OCI-LY7 (cell line): ENCODE results near the gene DET1. TPM values are rescaled to one million over a fixed set of nuclear protein-coding genes. Genes with fewer than 3 reads are reported as not detected.
A peak's percentile ranks its signal among the peaks of the same experiment; 100 is the strongest.
"Not testable (repeated sequence)": the region's sequence is repeated elsewhere in the genome, so short reads cannot be mapped to it uniquely, and the experiment has no call there.

Experiments
- BruUV-seq: library from RNA; stranded (reverse); fragments of 400-500 nt; replicated peaks from 2 replicates; lab custom pipeline; 2021; lab: Mats Ljungman, UMichigan
- CTCF ChIA-PET: fragments of 300-600 bp; sonication (Branson Sonifier 250); formaldehyde crosslinking; loops from one replicate; lab custom pipeline; 2022; ENCODE audit warnings: antibody characterized with exemption; ENCODE audit not compliant: unreplicated experiment; lab: Charles Lee
- POLR2A ChIA-PET: fragments of 300-600 bp; sonication (Branson Sonifier 250); formaldehyde crosslinking; loops from one replicate; lab custom pipeline; 2022; ENCODE audit warnings: antibody characterized with exemption; lab: Charles Lee
- DNase-seq: peaks from one replicate; pipeline ENCODE4 v3.0.0-alpha.2; 2015; ENCODE audit warnings: low spot score
- H2AFZ ChIP-seq: fragments of 200-600 bp; sonication (generic), shearing (Covaris generic); 2 replicates; pipeline ENCODE4 v1.6.1; 2014; ENCODE audit warnings: mild to moderate bottlenecking, antibody characterized with exemption, low read length, moderate library complexity
- H3K27ac ChIP-seq: fragments of 200-600 bp; sonication (generic); 2 replicates; pipeline ENCODE4 v1.5.1; 2014; ENCODE audit warnings: mixed run types, low read depth, mild to moderate bottlenecking, moderate library complexity, low read length, inconsistent platforms; ENCODE audit not compliant: poor library complexity, severe bottlenecking
- H3K36me3 ChIP-seq: fragments of 200-600 bp; sonication (generic); 2 replicates; pipeline ENCODE4 v1.6.1; 2014; ENCODE audit warnings: mild to moderate bottlenecking, antibody characterized with exemption, low read length, moderate library complexity, mixed read lengths; ENCODE audit not compliant: insufficient read depth
- H3K4me1 ChIP-seq: fragments of 200-600 bp; sonication (generic); 2 replicates; pipeline ENCODE4 v1.5.1; 2014; ENCODE audit warnings: mild to moderate bottlenecking, low read length; ENCODE audit not compliant: insufficient read depth, poor library complexity, severe bottlenecking
- H3K4me2 ChIP-seq: fragments of 200-600 bp; sonication (generic); 2 replicates; pipeline ENCODE4 v1.6.1; 2014; ENCODE audit warnings: mild to moderate bottlenecking, low read length
- H3K4me3 ChIP-seq: fragments of 200-600 bp; sonication (generic); 2 replicates; pipeline ENCODE4 v1.5.1; 2014; ENCODE audit warnings: mild to moderate bottlenecking, low read depth, low read length; ENCODE audit not compliant: poor library complexity, severe bottlenecking
- H3K79me2 ChIP-seq: fragments of 200-600 bp; sonication (generic); 2 replicates; pipeline ENCODE4 v1.6.1; 2016; ENCODE audit warnings: low read depth, mild to moderate bottlenecking, low read length, moderate library complexity, mixed read lengths; ENCODE audit not compliant: insufficient read depth
- H3K9me2 ChIP-seq: fragments of 200-600 bp; sonication (generic); 2 replicates; pipeline ENCODE4 v1.6.1; 2016; ENCODE audit warnings: mild to moderate bottlenecking, low read length, mixed read lengths; ENCODE audit not compliant: insufficient read depth
- H3K9me3 ChIP-seq: fragments of 200-600 bp; sonication (generic); 2 replicates; pipeline ENCODE4 v1.6.1; 2014; ENCODE audit warnings: mild to moderate bottlenecking, mixed run types, low read length, mixed read lengths
- H4K20me1 ChIP-seq: fragments of 200-600 bp; sonication (generic); 2 replicates; pipeline ENCODE4 v1.6.1; 2014; ENCODE audit warnings: mild to moderate bottlenecking, antibody characterized with exemption, low read length, moderate library complexity, mixed read lengths; ENCODE audit not compliant: insufficient read depth
- EZH2phosphoT487 ChIP-seq: fragments of 200-600 bp; sonication (generic); IDR thresholded peaks from 2 replicates; pipeline ENCODE4 v1.6.1; 2018; ENCODE audit warnings: low read depth, borderline replicate concordance, mild to moderate bottlenecking, mixed run types, antibody characterized with exemption, low read length, moderate library complexity, mixed read lengths
- intact Hi-C: fragments of 100-400 bp; cut with micrococcal nuclease; formaldehyde crosslinking; loops from one replicate; pipeline ENCODE4 v1.10.0; 2022; ENCODE audit not compliant: unreplicated experiment
- total RNA-seq, 2 experiments: library from RNA; depleted of rRNA in 1 of 2; stranded (reverse); fragments of >200 nt in 1 of 2; shearing (Covaris generic) in 1 of 2; gene quantifications; 2 replicates each; pipeline ENCODE4 v1.2.3, GENCODE V29; 2014 to 2022
- TF ChIP-seq, protein P1 (sequence below): fragments of 200-600 bp; sonication (generic); conservative IDR thresholded peaks from 2 replicates; pipeline ENCODE4 v1.5.1; 2014; ENCODE audit warnings: mild to moderate bottlenecking, antibody characterized with exemption, low read length, moderate library complexity, mixed read lengths

The DET1 gene
- total RNA-seq, 2 experiments from 2014 or later: 9.7 to 9.8 TPM

DNA sequence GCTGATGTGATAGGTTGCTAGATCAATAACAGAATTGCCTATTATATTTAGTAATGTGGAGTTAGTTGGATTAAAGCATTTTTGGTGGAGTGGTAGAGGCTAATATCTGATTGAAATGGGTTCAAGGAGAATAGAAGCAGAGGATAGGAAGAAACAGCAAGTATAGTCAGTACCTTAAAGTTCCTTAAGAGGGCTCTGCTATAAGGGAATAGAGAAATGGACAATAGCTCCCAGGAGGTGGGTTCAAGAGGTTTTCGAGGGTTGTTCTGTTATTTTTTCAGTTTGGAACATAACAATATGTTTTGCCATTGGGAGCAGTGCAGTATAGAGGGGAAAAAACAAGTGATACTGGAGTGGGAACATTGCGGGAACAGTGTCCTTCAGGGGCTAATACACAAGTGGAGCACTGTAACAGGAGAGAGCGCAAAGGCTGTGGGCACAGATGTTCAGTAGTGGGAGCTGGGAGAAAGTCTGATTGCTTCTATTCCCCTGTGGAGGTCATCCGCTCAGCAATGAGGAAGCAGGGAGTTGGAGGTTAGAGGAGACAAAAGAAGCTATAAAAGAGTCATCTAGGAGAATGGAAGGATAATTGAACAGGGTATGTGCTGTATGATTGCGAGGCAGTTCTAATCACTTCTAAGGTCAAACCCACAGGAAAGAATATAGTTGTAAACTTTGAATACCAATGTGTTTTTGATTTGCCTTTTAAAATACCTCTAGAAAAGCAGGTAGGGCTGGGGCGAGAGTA is 75.7 kb downstream of the DET1 start:
- BruUV-seq: no TSS peak
- ChIA-PET CTCF (interaction anchor here (0.5 kb wide), 1 partner anchor 193 kb away, joined by 9 read pairs; no protein-coding TSS in a partner anchor), POLR2A (interaction anchor here (1.0 to 1.4 kb wide), 2 partner anchors 25 to 228 kb away, joined by 3 read pairs; no protein-coding TSS in a partner anchor)
- no peak overlapping the region for H3K4me3 ChIP-seq
- H3K4me1 ChIP-seq: peaks cover 26% of the 10 kb centered on the region
- no peak overlapping the region for H2AFZ ChIP-seq
- peaks cover 57% of the 10 kb centered on the region for H3K36me3 ChIP-seq
- intact Hi-C loops: no loop called here
- no peak for DNase-seq
- H3K9me3 ChIP-seq: no peaks in the 10 kb centered on the region
- H4K20me1 ChIP-seq: peaks cover 8% of the 10 kb centered on the region; the same call in 1 of the 2 replicates
- peak overlapping the region; percentile 24; the same call in 1 of the 2 replicates for H3K4me2 ChIP-seq
- no peaks in the 10 kb centered on the region for H3K9me2 ChIP-seq
- H3K27ac ChIP-seq: no peak overlapping the region
- TF ChIP-seq, protein P1, sequence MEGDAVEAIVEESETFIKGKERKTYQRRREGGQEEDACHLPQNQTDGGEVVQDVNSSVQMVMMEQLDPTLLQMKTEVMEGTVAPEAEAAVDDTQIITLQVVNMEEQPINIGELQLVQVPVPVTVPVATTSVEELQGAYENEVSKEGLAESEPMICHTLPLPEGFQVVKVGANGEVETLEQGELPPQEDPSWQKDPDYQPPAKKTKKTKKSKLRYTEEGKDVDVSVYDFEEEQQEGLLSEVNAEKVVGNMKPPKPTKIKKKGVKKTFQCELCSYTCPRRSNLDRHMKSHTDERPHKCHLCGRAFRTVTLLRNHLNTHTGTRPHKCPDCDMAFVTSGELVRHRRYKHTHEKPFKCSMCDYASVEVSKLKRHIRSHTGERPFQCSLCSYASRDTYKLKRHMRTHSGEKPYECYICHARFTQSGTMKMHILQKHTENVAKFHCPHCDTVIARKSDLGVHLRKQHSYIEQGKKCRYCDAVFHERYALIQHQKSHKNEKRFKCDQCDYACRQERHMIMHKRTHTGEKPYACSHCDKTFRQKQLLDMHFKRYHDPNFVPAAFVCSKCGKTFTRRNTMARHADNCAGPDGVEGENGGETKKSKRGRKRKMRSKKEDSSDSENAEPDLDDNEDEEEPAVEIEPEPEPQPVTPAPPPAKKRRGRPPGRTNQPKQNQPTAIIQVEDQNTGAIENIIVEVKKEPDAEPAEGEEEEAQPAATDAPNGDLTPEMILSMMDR: peak; percentile 49
- TF ChIP-seq EZH2phosphoT487: no peak
- peaks cover 32% of the 10 kb centered on the region for H3K79me2 ChIP-seq

DNA sequence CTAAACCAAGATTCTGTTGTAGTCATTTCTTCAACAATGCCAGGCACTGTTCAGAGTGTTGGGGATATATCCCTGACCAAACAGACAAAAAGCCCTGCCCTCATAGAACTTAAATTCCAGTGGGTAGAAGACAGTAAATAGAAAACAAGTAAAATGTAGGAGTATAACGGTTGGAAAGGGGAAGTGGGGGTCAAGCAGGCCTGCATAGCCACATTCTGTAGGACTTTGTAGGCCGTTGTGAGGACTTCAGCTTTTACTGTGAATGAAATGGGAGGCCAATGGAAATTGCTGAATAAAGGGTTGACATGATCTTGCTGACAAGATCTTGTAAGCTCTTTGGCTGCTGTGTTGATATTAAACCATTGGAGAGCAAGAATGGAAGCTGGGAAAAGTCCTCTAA is 77.2 kb downstream of the DET1 start:
- Histone ChIP-seq H3K9me3 (no peaks in the 10 kb centered on the region), H3K4me2 (peak overlapping the region; percentile 84), H3K36me3 (peaks cover 61% of the 10 kb centered on the region), H4K20me1 (peaks cover 8% of the 10 kb centered on the region; the same call in 1 of the 2 replicates), H3K79me2 (peaks cover 41% of the 10 kb centered on the region), H3K4me1 (peaks cover 31% of the 10 kb centered on the region), H2AFZ (no peak overlapping the region), H3K9me2 (no peaks in the 10 kb centered on the region), H3K27ac (no peak overlapping the region), H3K4me3 (no peak overlapping the region)
- POLR2A ChIA-PET: interaction anchor here (0.6 to 0.8 kb wide), 2 partner anchors 10 to 242 kb away, joined by 3 to 4 read pairs; no protein-coding TSS in a partner anchor
- intact Hi-C loops: loop anchor here (5.0 kb wide), 1 partner anchor 193 kb away; no protein-coding TSS in a partner anchor
- no peak for DNase-seq
- no TSS peak for BruUV-seq
- TF ChIP-seq, protein P1: no peak
- TF ChIP-seq EZH2phosphoT487: no peak
- CTCF ChIA-PET: no interaction called here

DNA sequence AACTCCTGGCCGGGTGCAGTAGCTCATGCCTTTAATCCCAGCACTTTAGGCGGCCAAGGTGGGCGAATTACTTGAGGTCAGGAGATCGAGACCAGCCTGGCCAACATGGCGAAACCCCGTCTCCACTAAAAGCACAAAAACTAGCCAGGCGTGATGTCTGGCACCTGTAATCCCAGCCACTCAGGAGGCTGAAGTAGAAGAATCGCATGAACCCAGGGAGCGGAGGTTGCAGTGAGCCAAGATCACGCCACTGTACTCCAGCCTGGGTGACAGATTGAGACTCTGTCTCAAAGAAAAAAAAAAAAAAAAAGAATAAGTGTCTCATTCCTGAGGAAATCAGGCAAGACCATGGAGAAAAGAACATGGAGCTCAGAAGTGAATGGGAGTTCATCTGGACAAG is 77.8 kb downstream of the DET1 start:
- H4K20me1 ChIP-seq, H3K9me2 ChIP-seq, BruUV-seq, H2AFZ ChIP-seq, DNase-seq, H3K9me3 ChIP-seq, CTCF ChIA-PET, H3K27ac ChIP-seq: not testable (repeated sequence)
- Histone ChIP-seq H3K36me3 (peaks cover 64% of the 10 kb centered on the region), H3K4me1 (peaks cover 31% of the 10 kb centered on the region), H3K4me3 (peak overlapping the region; percentile 93), H3K79me2 (peaks cover 41% of the 10 kb centered on the region), H3K4me2 (peak overlapping the region; percentile 84)
- intact Hi-C loops: loop anchor here (5.0 kb wide), 1 partner anchor 194 kb away; no protein-coding TSS in a partner anchor
- POLR2A ChIA-PET: interaction anchor here (0.8 kb wide), 1 partner anchor 10 kb away, joined by 3 read pairs; no protein-coding TSS in a partner anchor
